ENCODE measurements around the gene TAF12. TPM values are rescaled to one million over a fixed set of nuclear protein-coding genes. Genes with fewer than 3 reads are reported as not detected.

TAF12 gene
- total RNA-seq (2022; extraction: Qiagen RNA extraction; ENCODE audit: low read depth): 13.2 to 15.7 TPM (median 14.1 TPM) in 5 replicates

GRCh38 chr1:28642847-28643635 is at the start of gene TAF12:
Gene TAF12 (minus strand): TSS chr1:28643067. CDS start chr1:28622081, 20,986 bp downstream.

GRCh38 chr1:28668191-28668955 is 25.5 kb upstream of the TAF12 start, which contains the start of gene GMEB1:
Gene GMEB1 (plus strand): TSS chr1:28668784. CDS start chr1:28683613, 14,829 bp downstream.

GRCh38 chr1:28648474-28649198 is 5.8 kb upstream of the TAF12 start, which contains the start of gene RNU11:
Gene RNU11 (plus strand): TSS chr1:28648600.

GRCh38 chr1:28591708-28592320 is 51.1 kb downstream of the TAF12 start, which contains the start of gene RAB42:
Gene RAB42 (plus strand): TSS chr1:28592265. CDS start chr1:28592512, 247 bp downstream.

Other genes with a start within 250 kb of the TAF12 start
- gene RCC1, start 137.0 kb downstream of the TAF12 start, total RNA-seq (2022; extraction: Qiagen RNA extraction; ENCODE audit: low read depth): 62.8 to 85.7 TPM (median 82.1 TPM) in 5 replicates
- gene TRNAU1AP, start 90.0 kb downstream of the TAF12 start, total RNA-seq (2022; extraction: Qiagen RNA extraction; ENCODE audit: low read depth): 19.8 to 28.4 TPM (median 23.6 TPM) in 5 replicates
- gene RAB42, start 50.8 kb downstream of the TAF12 start, total RNA-seq (2022; extraction: Qiagen RNA extraction; ENCODE audit: low read depth): 2.0 to 4.0 TPM (median 3.0 TPM) in 5 replicates
- gene RNU11, start 5.5 kb upstream of the TAF12 start, total RNA-seq (2022; extraction: Qiagen RNA extraction; ENCODE audit: low read depth): not detected in 5 replicates
- gene GMEB1, start 25.7 kb upstream of the TAF12 start, total RNA-seq (2022; extraction: Qiagen RNA extraction; ENCODE audit: low read depth): 5.2 to 6.9 TPM (median 6.1 TPM) in 5 replicates
- gene YTHDF2, start 93.9 kb upstream of the TAF12 start, total RNA-seq (2022; extraction: Qiagen RNA extraction; ENCODE audit: low read depth): 51.7 to 62.5 TPM (median 53.6 TPM) in 5 replicates
- gene OPRD1, start 169.1 kb upstream of the TAF12 start, total RNA-seq (2022; extraction: Qiagen RNA extraction; ENCODE audit: low read depth): 0.02 to 0.08 TPM (median 0.03 TPM) in 5 replicates

Data from A549 treated with ZK216348 at 1 μM for 4 hours (cell line).